NCI-H2081 treated with DMSO at 0.1 percent for 48 hours (cell line): ENCODE data around the gene KIAA1614.

ENCODE experiments used
- DNase-seq: peaks from one replicate; lab custom pipeline; 2025; lab: John Stamatoyannopoulos, UW

Gene KIAA1614

DNA sequence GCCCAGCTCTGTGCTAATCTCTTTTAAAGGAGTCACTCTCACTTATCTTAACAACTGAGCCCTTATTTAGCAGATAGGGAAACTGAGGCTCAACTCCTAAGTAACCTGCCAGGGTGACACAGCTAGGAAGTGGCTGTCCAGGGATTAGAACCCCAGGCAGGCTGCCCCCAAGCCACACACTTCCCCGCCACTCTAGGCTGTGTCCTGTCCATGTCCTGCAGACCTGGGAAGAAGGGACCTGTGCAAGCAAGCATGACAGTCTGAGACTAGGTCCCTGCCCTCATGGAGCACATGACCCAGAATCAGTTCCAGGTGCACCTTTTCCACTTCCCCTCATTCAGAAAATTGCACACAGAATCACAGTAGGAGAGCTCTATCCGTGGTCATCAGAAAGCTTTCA is 12.2 kb downstream of the KIAA1614 start:
- DNase-seq, result no peak

DNA sequence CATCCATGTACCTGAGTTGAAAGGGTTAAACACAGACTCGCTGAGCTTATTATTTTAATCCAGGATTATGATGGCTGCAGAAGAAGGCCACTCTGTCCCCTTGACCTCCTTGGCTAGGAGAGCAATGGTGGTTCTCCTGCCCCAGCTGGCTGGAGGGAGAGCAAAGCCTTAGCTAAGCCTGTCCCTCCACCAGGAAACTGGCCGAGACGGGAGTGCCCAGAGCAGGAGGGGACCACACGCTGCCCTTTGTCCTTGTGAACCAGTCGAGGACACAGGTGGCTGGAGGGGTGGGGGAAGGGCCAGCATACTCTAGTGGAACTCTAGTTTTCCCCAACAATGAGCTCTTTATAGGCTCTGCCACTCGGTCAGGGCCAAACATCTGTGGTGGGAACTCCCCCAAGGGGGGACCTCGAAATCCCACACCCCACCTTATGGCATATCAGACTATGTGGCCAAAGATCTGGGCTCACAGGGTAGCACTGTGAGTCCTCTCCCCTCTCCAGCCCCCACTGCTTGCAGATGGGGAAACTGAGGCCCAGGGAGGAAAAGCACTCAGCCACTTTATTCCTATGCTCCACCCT is 12.9 kb downstream of the KIAA1614 start:
- no peak for DNase-seq

DNA sequence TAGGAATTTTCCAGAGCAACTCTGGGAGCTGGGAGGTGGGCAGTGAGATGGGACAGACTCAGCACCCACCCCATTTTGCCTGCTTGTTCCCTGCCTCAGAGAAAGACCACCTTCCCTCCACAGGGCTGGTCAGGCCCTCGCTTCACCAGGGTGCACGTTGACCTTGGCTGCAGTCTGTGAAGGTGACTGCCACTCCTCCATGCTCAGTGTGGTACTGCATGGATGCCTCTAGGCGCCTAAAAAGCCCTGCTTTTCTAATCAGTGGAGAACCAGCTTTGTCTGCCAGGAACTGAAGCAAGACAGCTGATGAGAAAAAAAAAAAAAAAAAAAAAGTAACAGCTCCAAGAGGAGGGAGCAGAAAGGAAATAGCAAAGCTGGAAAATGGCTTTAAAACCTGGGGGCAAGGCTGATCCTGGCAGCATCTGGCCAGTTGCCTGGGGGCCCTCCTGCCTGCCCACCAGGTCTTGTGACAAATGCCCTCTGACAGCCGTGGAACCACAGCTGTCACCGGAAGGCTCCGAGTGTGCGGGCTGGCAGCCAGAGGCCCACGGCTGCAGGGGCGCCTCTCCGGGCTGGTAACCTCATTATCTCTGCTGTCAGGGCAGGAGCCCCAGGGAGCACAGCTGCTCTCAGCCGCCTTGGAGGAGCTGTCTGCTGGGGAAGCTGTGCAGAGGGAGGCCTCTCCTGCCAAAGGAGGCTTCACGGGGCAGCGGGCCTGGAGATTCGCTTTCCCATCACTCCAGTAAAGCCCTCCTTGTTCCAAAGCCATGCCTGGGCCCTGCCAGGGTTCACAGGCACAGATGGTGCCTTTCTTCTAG is 13.7 kb downstream of the KIAA1614 start:
- peak; percentile 69 for DNase-seq

DNA sequence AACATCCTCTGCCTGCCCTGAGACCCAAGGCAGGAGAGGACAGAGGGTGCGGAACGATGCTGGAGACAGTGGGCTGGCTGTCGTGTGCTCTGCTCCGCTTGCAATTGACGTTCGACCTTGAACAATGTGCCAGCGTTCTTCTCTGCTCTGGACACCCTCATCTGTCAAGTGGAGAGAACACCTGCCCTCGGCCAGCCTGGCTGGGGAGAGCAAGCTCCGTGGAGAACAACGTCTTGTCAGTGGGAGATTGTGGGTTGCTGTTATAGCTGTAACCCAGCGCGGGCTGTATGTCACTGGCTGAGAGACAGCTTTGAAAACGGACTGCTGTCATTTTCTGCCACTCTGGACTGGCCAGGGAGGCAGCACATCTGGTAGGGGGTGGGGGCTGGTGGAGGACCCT is 14.7 kb downstream of the KIAA1614 start:
- DNase-seq, result no peak

DNA sequence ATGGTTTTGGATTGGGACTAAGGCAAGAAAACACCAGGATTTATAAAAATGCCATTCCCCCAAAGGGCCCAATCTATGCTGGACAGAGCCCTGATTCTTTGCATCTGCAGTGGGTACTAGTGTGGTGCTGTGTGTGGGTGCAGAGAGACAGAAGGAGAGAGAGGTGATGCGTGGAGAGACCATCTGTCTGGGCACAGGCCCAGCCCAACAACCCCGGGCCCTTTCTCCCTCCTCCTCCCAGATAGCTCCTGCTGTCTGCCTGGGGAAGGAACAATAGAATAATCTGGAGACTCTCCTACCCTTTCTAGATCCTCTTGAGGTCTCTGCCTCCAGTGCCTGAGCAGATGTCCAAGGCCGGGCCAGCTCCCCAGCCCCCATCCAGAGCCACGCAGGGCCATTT is 15.1 kb downstream of the KIAA1614 start:
- DNase-seq, result peak; percentile 13

DNA sequence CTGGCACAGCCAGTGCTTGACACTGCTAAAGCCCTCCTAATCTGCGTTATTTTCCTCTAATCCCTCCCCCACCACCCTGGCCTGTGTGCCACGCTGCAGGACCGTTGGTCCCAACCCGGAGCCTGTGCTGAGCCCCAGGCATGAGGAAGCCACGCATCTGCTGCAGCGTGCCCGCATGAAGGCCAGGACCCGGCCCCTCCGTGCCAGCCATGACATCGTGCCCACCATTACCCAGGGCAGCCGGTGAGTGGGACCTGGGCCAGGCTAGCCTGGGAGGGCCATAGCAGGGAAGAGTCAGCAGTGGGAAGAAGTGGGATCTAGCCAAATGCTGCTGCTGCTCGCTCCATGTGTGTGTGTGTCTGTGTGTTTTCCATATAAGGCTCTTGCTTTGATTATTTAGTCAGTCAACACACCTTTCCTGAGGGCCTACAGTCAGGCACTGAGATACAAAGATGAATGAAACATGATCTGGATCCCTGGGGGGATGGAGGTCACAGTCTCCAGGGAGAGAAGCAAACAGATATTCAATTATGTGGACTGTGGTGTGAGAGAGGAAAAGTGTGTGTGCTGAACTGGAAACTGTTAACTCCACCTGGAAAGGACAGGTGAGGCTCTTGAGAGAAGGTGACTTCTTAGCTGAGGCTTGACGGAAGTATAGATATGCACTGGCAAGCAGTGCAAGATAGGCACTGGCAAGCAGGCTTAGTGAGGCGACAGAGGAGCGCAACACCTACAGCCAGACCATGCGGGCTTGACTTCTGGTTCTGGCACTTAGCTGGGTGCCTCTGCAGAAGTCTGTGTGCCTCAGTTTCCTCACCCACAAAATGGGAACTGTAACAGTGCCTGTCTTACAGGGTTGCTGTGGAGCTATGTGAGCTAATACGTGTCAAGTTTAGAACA is 15.9 kb downstream of the KIAA1614 start:
- no peak for DNase-seq

DNA sequence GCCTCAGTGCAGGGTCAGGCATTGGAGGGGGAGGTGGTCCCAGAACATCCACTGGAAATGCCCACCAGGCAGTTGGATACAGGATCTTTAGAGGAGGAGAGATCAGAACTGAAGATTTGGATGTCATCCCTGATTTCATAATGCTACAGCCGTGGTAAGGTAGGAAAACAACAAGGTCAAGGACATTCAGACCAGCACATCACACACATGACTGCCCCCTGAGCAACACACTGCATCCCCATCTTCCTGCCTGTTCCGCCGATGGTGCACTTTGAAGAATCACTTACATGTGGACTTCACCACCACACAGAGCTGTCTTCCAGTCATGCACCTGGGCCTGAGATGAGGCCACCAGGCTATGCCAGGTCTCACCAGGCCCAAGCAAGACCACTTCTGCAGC is 16.7 kb downstream of the KIAA1614 start:
- no peak for DNase-seq

DNA sequence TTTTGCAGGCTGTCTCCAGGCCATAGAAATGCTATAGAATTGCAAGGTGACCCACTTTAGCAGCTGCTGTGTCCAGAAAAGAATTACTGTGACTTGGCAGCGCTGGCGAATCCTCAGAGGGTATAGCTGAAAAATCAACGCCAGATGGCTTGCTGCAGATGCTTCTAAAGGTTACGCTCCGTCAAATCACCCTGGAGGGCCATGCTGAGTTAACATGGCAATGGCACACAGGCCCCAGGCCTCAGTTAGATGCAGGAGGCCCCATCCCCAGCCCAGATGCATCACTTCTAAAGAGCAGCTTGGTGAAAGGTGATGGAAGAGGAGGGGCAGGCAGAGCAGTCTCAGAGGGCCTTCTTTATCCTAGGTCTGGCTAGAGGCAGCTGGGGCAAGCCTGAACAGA is 18.0 kb downstream of the KIAA1614 start:
- peak; percentile 26 for DNase-seq

DNA sequence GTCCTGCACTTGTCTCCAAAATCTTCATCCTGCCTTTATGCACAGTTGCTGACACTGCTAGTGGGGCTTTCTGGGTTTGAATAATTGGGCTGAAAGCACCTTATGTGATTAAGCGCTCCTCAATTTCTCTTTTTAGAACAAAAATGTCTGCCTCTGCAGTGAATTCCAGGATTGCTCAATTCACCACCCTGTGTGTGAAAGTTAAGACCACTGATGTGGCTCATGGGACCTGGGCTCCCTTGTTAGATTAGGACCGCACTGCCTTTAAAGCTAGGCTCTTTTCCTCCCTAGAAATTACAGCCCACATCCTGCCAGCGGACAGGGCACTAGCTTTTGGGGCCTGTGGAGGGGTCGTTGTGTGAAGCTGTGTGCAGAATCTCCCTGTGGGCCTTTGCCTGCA is 18.8 kb downstream of the KIAA1614 start:
- DNase-seq, result no peak

DNA sequence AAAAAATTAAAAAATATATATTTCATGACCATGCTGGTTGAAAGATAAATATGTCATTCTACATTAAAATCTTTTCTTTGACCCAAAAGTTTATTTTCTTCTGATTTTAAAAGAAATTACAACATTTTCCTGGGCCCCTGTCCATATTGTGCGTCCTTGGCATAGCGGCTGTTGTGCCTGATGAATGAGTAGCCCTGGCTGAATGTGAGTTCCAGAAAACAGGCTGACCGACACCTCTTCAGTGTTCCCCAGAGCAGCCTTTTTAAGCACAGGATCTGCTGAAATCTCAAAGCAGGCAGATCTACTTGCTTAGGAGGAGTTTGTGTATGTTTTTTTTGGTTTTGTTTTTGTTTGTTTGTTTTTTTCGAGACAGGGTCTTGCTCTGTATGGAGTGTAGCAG is 19.7 kb downstream of the KIAA1614 start:
- no peak for DNase-seq

DNA sequence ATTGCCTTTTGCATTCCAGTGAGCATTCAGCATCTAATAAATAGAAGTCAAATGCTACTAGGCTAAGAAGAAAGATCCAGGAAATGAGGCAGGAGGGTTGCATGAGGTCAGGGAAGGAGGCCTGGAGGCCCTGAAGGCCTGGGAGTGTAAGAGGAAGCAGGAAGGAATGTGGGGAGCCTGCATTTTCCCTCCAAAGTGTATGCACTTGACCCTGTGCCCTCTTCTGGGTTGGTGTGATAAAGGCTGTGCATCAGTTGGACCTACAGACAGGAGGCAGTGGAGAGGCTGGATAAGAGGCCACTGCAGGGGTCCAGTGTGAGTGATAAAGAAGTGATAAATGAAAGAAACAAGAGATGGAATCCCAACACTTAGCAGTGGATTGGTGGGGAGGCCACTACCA is 20.4 kb downstream of the KIAA1614 start:
- DNase-seq, result no peak

DNA sequence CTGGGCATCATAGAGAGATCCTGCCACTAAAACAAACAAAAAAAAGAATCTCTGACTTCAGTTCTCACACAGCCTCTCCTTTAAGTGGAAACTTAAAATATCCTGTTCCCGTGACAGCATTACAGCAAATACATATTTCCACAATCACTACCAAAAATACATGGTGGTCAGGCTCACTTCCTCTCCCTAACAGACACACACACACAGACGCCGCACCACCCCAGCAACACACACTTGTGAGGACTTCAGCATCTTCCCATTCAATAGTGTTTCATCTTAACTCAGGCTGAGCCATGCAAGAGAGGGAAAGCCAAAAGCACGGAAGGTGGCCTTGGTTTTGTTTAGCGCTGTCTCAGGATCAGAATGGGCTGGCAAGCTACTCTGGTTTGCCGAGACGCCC is 21.9 kb downstream of the KIAA1614 start:
- DNase-seq, result no peak

DNA sequence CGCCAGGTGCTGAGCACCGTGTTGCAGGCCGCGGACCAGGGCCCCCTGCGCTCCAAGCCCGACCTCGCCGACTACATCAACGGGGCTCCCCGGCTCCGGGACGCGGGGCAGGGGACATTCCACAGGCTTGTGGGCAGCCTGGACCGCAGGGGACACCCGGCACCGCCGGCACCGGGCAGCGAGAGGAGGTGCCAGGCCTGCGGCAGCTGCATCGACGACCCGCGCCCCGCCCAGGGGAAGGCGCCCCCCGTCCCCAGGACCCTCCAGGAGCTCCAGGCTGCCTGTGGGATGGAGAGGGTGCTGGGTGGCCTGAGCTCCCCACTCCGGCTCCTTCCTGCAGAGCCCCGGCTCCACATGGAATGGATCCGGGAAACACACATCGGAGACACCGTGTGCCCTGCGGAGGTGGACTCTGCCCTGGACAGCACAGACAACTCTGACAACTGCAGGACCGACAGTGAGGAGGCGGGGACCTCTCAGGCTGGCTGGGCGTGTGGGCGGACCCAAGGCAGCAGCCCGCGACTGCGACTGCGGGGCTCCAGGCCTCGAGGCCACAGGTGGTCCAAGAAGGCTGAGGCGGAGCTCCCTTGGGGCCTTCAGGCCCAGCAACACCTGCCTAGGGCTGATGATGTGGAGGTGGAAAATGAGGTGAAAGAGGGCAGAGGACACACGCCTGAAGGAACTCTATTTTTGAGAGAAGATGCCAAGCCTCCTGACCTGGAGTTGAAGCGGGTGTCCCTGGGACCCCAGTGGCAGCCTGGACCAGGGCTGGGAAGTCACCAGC is 22.8 kb downstream of the KIAA1614 start:
- no peak for DNase-seq

DNA sequence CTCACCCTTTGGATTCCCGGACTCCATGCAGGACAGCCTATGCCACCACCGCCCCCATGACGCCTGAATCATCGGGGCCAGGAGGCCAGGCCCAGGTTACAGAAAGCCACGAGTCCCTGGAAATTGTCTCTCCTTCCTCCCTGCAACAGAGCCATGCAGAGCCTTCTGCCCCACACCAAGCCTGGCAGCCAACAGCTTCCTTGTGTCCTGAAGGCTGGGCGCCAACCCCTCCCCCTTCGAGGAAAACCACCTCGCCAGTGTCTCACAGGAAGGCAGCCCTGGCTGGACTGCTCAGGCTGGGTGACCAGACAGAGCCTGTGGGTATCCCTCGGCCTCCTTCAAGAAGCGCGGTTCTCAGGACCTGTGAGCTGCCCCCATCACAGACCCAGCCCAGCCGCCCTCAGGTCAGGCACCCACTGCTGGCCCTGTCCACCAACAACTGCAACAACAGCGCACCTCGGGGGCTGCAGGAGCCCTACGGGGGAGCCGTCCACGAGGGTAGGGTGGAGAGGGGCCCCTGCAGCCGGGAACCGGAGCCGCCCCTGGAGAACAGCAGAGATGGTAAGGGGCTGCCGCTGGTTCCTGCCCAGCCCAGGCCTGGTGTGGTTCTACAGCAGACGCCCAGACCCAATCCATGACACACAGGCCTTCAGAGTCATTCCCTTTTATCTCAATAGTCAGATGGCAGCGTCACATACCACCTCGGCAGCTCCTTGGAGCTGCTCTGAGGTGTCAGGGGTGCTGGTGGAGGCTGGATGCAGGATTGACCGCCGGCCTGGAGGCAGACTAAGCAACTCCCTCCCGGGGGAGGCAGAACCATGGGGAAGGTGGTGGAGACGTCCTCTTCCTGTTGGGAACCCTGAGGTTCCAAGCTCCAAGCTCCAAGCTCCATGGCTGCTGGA is 23.7 kb downstream of the KIAA1614 start:
- DNase-seq, result no peak

DNA sequence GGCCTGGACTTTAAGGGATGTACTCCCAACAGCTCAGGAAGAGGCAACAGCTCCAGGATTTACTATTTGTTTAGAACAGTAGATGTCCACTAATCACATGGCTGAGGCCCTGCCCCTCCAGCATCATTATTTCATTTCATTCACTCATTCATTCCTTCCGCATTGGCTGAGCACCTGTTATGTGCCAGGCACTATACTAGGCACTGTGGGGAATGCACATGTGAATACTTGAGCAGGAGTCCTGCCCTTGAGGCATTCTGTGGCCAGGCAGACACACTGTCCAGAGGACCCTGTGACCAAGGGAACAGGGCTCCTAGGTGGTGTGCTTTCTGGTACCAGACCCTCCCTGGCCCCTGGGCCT is 24.3 kb downstream of the KIAA1614 start:
- DNase-seq, result no peak

DNA sequence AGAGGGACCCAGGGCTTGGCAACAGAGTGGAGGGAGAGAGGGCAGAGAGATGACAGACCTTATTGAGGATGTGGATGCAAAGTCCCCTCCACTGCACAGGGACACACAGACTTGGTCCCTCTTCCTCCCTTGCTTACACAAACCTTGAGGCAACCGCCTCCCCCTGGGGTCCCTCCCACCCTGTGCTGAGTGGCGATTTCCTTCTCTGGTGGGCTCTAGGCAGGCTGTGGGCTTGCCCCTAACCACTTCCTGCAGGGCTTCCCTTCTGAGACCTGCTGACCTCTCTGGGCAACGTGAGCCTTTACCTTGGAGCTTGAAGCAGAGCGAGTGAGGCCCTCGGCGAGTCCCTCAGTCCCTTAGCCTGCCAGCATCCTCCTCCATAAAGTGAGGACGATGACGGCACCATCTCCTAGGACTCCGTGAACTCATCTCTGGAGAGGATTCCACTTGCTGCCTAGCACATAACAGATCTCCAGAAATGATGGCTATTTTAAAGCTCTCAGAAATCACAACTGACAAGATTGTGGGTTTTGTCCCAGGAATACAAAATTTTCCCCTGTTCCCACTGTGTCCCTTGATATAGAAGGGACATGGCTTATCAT is 25.0 kb downstream of the KIAA1614 start:
- no peak for DNase-seq

DNA sequence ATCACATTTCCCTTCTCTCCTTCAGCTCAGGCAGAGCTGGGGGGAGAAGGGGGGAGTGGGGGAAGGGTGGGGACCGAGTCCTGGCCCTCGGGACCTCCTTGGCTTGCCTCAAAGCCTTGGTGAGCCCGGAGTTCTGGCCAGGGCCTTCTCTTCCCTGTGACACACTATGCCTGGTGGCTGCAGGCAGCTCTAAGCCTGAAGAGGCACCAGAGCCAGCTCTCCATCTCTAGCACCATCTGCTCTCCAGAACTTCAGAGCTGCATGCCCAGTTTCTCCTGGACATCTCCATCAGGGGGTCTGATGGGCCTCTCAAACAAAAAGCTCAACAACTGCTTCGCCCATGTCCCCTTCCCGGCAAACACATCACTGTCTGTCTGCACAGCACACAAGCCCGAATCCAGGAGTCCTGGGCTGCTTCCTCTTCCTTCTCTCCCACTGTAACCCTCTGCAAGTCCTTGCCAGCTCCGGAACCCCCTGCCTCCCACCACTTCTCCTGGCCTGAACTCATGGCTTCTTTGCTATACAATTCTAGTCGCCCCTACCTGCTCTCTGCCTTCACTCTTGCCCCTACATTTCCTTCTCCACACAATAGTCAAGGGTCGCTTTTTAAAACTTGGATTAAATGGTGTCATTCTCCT is 26.5 kb downstream of the KIAA1614 start:
- DNase-seq, result no peak

DNA sequence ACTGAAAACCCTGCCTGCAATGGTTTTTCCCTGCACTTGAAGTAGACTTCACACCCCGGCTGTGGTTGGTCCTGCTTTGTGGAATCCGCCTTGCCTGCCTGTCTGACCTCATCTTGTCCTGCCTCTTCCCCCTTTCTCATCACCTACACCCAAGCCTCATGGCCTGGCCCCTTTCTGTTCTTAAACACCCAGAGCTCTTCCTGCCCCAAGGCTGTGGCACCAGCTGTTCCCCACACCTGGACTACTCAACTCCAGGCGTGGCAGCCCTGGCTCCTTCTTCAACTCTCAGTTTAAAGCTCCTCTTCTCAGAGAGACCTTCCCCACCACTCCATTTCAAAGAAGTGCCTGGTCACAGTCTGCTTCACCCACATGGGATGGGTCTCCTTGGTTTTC is 27.0 kb downstream of the KIAA1614 start:
- no peak for DNase-seq

DNA sequence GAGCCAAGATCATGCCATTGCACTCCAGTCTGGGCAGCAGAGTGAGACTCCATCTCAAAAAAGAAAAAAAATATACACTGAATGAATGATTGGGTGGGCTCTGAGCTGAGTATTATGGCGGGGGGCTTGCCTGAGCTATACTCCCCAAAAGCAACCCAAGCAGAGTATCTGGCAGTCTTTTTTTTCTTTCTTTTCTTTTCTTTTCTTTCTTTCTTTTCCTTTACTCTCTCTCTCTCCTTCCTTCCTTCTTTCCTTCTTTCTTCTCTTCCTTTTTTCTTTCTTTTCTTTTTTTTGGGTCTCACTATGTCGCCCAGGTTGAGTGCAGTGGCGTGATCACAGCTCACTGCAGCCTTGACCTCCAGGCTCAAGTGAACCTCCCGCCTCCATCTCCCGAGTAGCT is 27.7 kb downstream of the KIAA1614 start:
- DNase-seq, result no peak
